Gastroesophageal sphincter (tissue), 4 donors: ENCODE measurements around the gene CRTC3. TPM values are rescaled to one million over a fixed set of nuclear protein-coding genes. Genes with fewer than 3 reads are reported as not detected.
"Not testable (repeated sequence)": the region's sequence is repeated elsewhere in the genome, so short reads cannot be mapped to it uniquely, and the experiment has no call there.

Experiments
- ATAC-seq: fragments of 150-250 bp; one replicate; pipeline ENCODE4 v1.9.1; 2016; ENCODE audit warnings: mild to moderate bottlenecking, moderate library complexity
- H3K27ac ChIP-seq, 4 donors: fragments of 200-600 bp; sonication (generic) in 3 of 4; 1 replicate in 3 of 4; 2 replicates in 1 of 4; pipeline ENCODE4 v1.5.1; 2016 to 2019
- H3K27me3 ChIP-seq: fragments of 200-600 bp; sonication (generic); one replicate; pipeline ENCODE4 v1.5.1; 2019
- H3K36me3 ChIP-seq, 2 donors: fragments of 200-600 bp; sonication (generic); one replicate each; pipeline ENCODE4 v1.5.1; 2019; ENCODE audit warnings: control low read depth in 1 of 2
- H3K4me1 ChIP-seq, 3 donors: fragments of 200-600 bp; sonication (generic); 1 replicate in 2 of 3; 2 replicates in 1 of 3; pipeline ENCODE4 v1.5.1; 2016 to 2019; ENCODE audit warnings: control low read depth in 2 of 3
- H3K4me3 ChIP-seq, 2 donors: fragments of 200-600 bp; sonication (generic); one replicate each; pipeline ENCODE4 v1.5.1; 2019; ENCODE audit warnings: mild to moderate bottlenecking in 1 of 2, moderate library complexity in 1 of 2
- H3K9me3 ChIP-seq, 3 donors: fragments of 200-600 bp; sonication (generic); one replicate each; pipeline ENCODE4 v1.5.1; 2017 to 2019; ENCODE audit warnings: control low read depth in 2 of 3
- EP300 ChIP-seq: sonication (generic); formaldehyde crosslinking; IDR thresholded peaks from one replicate; pipeline ENCODE4 v1.6.1; 2017; ENCODE audit warnings: antibody characterized with exemption, mild to moderate bottlenecking
- POLR2A ChIP-seq, 2 donors: fragments of 450-650 bp; IDR thresholded peaks; one replicate each; pipeline ENCODE4 v1.6.1; 2017; ENCODE audit warnings: antibody characterized with exemption in 2 of 2, mild to moderate bottlenecking in 2 of 2, moderate library complexity in 1 of 2
- POLR2AphosphoS5 ChIP-seq: sonication (generic); formaldehyde crosslinking; IDR thresholded peaks from one replicate; pipeline ENCODE4 v1.6.1; 2017; ENCODE audit warnings: antibody characterized with exemption
- WGBS, 2 donors: methylation state at CpG; one replicate each; pipeline ENCODE4 v1.1.5; 2018; ENCODE audit warnings: low coverage in 1 of 2; 5-methylcytosine and 5-hydroxymethylcytosine counted together
- total RNA-seq, 4 donors: library from RNA; depleted of rRNA; stranded (reverse); fragments of >200 nt; gene quantifications; one replicate each; pipeline ENCODE4 v1.1.0, GENCODE V29; 2016
- TF ChIP-seq, protein P1 (sequence below), 4 experiments: fragments of 200-600 bp in 2 of 4; fragments of 450-650 bp in 2 of 4; sonication (generic) in 1 of 4; IDR thresholded peaks; one replicate each; pipeline ENCODE4 v1.5.1; 2017 to 2019; ENCODE audit warnings: antibody characterized with exemption in 4 of 4, mild to moderate bottlenecking in 2 of 4, moderate library complexity in 2 of 4

CRTC3 gene
- total RNA-seq, 4 donors from 2014 or later: 44.5 to 68.6 (median 65.6) TPM

DNA sequence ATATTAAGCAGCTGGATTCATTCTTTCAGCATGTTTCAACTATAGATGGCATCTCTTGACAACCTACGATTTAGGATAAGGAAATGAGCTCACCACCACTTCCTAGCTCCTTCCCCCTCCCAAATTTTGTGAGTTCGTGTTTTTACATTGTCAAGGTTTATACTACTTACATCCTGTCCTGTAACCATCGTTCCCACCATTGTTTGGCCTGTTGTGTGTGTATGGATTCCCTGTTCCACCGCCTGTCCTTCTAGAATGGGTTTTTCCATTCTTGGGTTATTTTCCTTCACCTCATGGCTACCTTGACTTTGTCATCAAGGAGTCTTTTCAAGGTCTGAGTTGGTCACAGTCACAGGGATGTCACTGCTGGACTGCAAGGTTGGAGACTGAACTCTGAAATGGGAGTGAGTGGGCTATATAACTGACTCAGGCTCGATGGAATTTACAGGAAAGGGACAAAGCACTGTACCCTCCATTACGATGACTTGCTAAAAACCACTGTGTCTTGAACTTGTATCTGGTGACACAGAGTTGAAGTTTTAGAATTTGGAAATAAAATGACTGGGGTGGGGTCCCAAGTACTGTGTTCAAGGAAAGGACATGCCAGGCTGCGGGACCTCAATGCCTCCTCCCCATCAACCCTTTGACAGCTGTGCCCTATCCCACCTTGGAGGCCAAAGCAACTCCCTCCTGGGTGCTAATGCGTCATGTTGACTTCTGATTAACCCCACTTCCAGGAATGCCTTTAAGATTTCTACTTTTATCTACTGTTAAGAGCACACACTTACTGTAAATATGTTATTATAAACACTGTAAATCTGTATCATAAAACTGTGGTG, 120.6 kb downstream of the CRTC3 start:
- WGBS, 2 donors: 63 to 73% methylated on average over 6 to 8 of the region's 8 CpGs
- peak overlapping the region in 1 of 4 donors; percentile 24 for H3K27ac ChIP-seq
- ATAC-seq: no peak

DNA sequence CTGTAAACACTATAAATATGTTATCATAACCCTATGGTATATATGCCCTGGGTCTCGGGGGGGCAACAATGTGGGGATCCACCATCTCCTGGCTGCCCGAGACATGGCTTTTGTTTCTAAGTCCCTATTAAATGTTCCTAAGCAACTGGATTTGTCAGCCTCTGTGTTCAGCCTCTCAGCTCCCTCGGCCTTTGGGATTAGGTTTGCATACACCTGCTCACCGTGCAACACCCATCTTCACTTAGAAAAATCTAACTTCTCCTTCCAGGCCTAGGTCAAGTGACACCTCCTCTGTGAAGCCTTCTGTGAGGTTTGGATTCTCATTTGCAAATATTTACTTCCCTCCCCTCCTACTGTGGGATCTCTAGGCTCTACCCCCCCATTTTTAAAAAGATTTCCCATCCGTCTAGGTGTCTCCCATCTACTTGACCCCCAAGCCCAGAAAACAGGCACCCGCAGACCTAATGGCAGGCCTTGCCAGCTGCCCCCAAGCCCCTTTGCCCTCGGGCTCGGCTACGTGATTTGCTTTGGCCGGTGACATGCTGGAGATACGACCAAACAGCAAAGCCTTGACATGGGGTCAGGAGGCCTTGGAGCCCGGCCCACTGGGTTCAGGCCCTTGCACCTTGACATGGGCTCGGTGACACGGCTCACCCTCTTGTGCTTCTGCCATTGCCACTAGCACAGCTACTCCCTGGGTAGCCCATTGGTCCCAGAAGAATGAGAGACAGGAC, 121.4 kb downstream of the CRTC3 start:
- Histone ChIP-seq H3K9me3 (no peaks in the 10 kb centered on the region), H3K4me1 (peaks cover 0 to 22% (median 3%) of the 10 kb centered on the region in 3 donors), H3K27ac (no peak overlapping the region), H3K4me3 (no peak overlapping the region), H3K36me3 (no peaks in the 10 kb centered on the region), H3K27me3 (peaks cover 13% of the 10 kb centered on the region)
- TF ChIP-seq POLR2A (IDR thresholded peaks at IDR 0.05) (no peak), POLR2AphosphoS5 (no peak), EP300 (no peak)
- TF ChIP-seq, protein P1, sequence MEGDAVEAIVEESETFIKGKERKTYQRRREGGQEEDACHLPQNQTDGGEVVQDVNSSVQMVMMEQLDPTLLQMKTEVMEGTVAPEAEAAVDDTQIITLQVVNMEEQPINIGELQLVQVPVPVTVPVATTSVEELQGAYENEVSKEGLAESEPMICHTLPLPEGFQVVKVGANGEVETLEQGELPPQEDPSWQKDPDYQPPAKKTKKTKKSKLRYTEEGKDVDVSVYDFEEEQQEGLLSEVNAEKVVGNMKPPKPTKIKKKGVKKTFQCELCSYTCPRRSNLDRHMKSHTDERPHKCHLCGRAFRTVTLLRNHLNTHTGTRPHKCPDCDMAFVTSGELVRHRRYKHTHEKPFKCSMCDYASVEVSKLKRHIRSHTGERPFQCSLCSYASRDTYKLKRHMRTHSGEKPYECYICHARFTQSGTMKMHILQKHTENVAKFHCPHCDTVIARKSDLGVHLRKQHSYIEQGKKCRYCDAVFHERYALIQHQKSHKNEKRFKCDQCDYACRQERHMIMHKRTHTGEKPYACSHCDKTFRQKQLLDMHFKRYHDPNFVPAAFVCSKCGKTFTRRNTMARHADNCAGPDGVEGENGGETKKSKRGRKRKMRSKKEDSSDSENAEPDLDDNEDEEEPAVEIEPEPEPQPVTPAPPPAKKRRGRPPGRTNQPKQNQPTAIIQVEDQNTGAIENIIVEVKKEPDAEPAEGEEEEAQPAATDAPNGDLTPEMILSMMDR (IDR thresholded peaks at IDR 0.05): no peak
- WGBS, 2 donors: 90 to 91% methylated on average over 2 to 6 of the region's 14 CpGs
- no peak for ATAC-seq

More for the DNA sequence above, 120.6 kb downstream of the CRTC3 start:
- Histone ChIP-seq H3K36me3 (peaks cover 0 to under 1% of the 10 kb centered on the region in 2 donors), H3K4me3 (no peak overlapping the region), H3K4me1 (peaks cover 0 to 22% (median 3%) of the 10 kb centered on the region in 3 donors), H3K9me3 (no peaks in the 10 kb centered on the region), H3K27me3 (peaks cover 13% of the 10 kb centered on the region)
- TF ChIP-seq EP300 (no peak), POLR2AphosphoS5 (no peak), POLR2A (IDR thresholded peaks at IDR 0.05) (no peak)
- TF ChIP-seq, protein P1 (IDR thresholded peaks at IDR 0.05): no peak

DNA sequence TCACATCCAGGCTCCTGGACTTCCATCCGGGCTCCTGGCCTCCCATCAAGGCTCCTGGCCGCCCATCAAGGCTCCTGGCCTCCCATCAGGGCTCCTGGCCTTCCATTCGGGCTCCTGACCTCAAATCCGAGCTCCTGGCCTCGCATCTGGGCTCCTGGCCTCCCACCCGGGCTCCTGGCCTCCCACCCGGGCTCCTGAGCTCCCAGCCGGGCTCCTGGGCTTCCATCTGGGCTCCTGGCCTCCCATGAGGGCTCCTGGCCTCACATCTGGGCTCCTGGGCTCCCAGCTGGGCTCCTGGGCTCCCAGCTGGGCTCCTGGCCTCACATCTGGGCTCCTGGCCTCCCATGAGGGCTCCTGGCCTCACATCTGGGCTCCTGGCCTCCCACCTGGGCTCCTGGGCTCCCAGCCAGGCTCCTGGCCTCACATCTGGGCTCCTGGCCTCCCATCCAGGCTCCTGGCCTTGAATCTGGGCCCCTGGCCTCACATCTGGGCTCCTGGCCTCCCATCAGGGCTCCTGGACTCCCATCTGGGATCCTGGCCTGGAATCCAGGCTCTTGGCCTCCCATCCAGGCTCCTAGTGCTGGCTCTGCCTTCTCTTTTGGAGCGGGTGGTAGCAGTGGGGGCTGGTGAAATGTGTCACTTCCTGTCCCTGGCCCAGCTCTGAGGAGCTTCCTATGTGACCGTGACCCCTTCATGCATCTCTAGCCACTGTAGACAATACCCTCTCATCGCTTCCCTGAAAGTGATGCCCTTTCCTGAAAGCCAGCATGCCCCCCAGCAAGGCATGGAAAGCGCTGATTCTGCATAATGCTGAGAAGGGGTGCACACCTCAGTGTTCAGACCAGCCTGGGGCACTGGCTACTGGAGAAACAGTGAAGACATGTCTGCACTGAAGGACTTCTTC, 124.8 kb downstream of the CRTC3 start:
- Histone ChIP-seq H3K27me3 (peaks cover 13% of the 10 kb centered on the region), H3K4me1 (peaks cover 0 to 5% (median 0%) of the 10 kb centered on the region in 3 donors), H3K9me3 (no peaks in the 10 kb centered on the region), H3K4me3 (no peak overlapping the region), H3K36me3 (no peaks in the 10 kb centered on the region), H3K27ac (no peak overlapping the region)
- no peak for ATAC-seq
- no peak for TF ChIP-seq POLR2AphosphoS5
- TF ChIP-seq, protein P1 (IDR thresholded peaks at IDR 0.05): no peak
- no peak for TF ChIP-seq POLR2A (IDR thresholded peaks at IDR 0.05)
- TF ChIP-seq EP300: no peak
- 51 to 80% methylated on average over 2 to 3 of the region's 12 CpGs for WGBS, 2 donors

DNA sequence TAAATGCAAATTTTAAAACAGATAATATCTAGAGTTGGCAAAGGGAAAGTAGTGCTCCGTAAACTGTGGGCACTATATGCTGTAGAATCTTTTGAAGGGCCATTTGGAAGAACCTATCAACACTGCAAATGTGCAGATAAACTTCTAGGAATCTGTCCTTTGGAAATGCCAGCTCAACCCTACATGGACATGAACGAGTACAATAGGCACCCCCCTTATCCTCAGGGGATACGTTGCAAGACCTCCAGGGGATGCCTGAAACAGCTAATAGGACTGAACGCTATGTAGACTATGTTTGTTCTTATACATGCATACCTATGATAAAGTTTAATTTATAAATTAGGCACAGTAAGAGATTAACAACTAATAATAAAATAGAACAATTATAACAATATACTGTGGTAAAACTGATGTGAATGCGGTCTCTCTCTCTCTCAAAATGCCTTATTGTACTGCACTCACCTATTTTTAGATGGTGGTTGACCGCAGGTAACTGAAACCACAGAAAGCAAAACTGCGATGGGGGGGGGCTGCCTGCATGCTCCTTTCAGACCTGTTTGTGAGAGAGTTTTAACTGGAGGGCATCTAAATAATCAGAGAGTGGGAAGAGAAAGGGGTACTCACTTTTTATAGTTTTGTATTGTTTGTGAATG, 127.9 kb downstream of the CRTC3 start:
- not testable (repeated sequence) for H3K27ac ChIP-seq, H3K36me3 ChIP-seq, H3K9me3 ChIP-seq, ATAC-seq, H3K4me3 ChIP-seq
- peaks cover 0 to 22% (median 5%) of the 10 kb centered on the region in 3 donors for H3K4me1 ChIP-seq
- H3K27me3 ChIP-seq: peaks cover 13% of the 10 kb centered on the region
- 66 to 67% methylated on average over 6 to 7 of the region's 7 CpGs for WGBS, 2 donors
